Stimulated activated CD8-positive, alpha-beta memory T cell treated with anti-CD3 and anti-CD28 coated beads, Interleukin-15, amount 100 ng/mL, for 48 hours (primary cell): ENCODE results near the gene RAB35.

ENCODE experiments used
- DNase-seq, 2 donors: peaks; one replicate each; pipeline ENCODE4 v3.0.0-alpha.2; 2020; ENCODE audit warnings: low read depth in 2 of 2

The RAB35 gene

GRCh38 chr12:120086801-120087621 lies 29.5 kb downstream of the RAB35 start:
- DNase-seq = peak; percentile 99 to 100

DNA sequence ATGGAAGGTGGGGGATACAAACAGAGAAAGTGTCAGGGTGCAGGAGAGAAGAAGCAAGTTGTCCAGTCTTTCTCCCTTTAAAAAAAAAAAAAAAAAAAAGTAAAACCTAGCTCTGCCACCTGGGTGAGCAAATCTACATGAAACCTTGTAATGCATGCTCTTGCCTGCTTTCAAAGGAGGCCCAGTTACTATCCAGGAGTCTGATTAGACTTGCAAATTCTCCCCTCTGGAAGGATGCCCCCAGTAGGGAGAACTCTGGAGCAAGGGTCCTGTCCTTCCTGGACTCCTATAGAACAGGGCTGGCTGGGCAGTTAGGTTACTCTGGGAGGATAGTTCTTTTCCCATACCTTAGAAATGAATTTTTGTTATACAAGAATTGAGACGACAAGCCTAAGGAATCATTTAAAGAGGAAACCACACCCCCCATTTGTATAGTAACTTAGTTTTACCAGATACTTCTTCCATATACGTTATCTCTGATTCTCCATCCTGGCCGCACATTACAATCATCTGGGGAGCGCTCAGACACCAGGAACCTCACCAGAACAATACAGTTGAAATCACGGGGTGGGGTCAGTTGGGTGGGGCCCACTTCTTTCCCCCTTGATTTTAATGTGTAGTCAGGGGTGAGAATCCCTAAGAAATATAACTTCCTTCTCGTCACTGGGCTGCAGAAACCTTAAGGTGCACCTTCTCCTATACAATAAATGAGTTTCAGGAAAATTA lies 30.5 kb downstream of the RAB35 start:
- DNase-seq = no peak

- no peak for DNase-seq
Observed at GRCh38 chr12:120081641-120082040, 34.9 kb downstream of the RAB35 start.

DNA sequence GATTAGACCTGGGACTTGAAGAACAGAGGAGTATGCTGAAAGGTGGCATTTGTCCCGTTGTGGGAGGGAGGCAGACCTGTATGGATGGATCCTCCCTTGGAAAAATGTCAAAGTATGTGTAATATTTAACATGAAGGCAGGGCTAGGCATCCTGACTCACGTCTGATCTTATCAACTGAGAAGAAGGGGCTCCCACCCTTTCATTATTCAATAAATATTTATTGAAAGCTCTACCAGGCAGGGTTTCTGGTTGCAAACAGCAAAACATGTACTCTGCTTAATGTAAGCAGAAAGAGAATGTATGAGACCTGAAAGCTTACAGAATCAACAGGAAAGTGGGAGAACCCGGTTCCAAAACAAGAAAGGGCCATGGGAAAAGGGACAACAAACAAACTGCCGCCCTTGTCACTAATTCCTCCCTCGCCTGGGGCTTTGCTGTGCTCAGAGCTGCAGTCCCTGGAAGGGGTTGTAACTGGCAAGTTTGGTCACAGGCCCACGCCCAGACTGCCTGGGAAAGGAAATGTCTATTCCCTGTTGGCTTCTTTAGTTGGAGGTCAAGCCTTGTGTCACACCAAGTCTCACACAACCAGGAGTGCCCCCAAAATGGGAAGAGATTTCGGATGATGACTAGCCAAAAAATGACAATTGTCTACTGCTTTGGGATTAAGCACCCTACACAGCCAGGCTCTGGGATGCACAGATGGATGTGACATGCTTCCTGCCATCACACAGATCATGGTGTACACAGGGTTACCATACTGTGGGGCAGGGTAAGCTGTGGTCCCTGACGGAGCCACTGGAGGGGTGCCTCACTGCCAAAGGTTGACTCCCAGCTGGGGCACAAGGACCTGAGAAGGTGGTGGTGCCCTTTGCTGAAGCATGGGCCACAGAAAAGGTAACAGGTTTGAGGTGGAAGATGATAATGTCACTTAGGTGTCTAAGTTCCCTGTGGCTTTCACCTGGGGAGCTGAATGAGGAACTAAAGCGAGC lies 36.8 kb downstream of the RAB35 start:
- DNase-seq = no peak

DNA sequence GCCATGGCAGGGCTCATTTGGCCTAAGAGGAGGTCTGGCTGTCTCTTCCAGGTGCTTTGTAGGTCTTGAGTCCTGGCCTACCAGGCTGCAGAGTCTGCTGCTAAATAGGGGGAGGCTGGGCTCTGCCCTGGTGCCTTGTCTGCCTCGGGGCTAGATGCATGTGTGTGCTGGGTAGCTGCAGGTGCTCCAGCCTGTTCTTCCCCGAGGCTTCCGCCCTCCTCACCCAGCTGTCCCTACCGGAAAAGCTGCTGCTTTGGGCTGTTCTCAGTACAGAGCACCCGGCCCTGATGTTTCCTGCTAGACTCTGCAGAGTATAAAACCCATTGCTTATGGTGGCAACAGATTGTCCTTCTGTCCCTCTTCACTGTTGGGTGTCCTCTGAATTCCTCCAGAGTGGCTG lies 37.7 kb downstream of the RAB35 start:
- DNase-seq = no peak

DNA sequence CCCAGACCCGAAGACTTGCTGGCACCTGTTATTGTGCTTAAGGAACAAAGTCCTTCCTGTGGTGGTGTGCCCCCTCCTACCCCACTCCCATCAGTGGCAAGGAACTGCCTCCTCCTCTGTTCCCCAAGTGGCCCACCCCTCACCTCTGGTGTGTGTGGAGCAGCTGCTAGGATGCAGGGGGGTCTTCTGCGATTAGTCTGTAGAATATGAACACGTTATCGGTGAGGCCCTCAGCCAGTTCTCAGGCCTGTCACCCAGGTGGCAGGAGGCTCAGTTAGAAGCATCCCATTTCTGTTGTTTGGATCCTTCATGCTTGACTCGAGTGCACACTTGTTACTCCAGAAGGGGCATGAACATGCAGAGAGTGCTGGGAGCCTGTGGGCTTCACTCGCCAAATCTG lies 39.3 kb downstream of the RAB35 start:
- DNase-seq = no peak

GRCh38 chr12:120076651-120077050 lies 39.9 kb downstream of the RAB35 start:
- no peak for DNase-seq

GRCh38 chr12:120075034-120075616 lies 41.4 kb downstream of the RAB35 start:
- no peak for DNase-seq

DNA sequence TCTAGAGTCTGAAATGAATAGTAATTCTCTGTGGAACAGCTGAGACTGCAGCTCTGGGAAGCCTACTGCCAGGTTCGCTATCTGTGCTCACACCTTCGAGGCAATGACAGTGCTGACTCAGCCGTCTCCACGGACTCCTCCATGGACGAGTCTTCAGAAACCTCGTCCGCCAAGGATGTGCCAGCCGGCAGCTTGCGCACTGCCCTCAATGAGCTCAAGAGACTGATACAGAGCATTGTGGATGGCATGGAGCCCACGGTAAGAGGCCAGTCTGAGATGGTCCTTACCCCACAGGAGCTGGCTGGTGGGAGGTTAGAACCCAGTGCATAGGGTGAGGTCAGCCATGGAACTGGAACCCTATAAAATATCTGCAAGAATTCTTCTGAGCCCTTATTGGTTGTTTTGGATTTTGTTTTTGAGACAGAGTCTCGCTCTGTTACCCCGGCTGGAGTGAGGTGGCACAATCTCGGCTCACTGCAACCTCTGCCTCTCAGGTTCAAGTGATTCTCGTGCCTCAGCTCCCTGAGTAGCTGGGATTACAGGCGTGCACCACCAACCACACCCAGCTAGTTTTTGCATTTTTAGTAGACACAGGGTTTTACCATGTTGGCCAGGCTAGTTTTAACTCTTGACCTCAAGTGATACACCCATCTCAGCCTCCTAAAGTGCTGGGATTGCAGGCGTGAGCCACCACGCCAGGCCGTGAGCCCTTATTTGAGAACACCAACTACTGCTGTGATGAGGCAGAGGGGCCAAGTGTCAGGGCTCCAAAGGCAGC lies 43.9 kb downstream of the RAB35 start:
- no peak for DNase-seq

- no peak for DNase-seq
Observed at GRCh38 chr12:120071493-120072020, 45.0 kb downstream of the RAB35 start.

DNA sequence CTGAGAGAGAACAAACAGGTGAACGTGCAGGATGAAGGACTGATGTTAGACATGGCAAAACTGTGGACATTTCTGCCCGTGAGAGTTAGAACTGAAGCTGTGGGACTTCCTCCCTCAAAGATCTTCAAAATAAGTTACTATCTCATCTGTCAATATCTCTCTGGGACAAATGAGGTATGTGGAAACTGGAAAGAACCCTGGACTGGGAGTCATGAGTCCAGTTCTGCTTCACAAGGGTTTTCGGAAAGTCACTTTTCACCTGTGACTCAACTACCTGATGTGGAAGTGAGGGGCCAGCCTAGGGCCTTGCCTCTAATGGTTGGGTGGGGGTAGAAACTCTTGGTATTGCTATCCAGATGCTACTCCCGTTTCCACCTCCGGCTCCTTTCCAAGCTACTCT lies 47.3 kb downstream of the RAB35 start:
- no peak for DNase-seq

DNA sequence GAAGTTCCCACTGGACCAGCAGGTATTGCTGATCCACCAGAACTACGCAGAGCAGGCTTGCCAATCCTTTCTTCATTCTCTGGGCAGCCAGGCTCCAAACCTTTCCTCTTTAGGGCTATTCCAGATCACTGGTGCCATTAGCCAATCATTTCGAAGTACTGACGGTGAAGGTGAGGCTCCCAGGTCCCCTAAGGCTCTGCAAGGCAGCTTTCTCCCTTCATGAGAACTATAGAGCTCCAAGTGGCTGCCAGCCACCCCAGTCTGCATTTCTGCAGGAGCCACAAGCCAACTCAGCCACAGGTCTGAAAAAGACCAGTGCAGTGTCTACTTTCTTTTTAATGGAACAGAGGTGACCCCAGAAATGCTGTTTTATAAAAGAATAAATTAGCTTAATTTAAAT lies 48.7 kb downstream of the RAB35 start:
- no peak for DNase-seq

GRCh38 chr12:120067084-120067869 lies 49.3 kb downstream of the RAB35 start:
- DNase-seq = no peak

- no peak for DNase-seq
Observed at GRCh38 chr12:120066341-120066740, 50.2 kb downstream of the RAB35 start.

DNA sequence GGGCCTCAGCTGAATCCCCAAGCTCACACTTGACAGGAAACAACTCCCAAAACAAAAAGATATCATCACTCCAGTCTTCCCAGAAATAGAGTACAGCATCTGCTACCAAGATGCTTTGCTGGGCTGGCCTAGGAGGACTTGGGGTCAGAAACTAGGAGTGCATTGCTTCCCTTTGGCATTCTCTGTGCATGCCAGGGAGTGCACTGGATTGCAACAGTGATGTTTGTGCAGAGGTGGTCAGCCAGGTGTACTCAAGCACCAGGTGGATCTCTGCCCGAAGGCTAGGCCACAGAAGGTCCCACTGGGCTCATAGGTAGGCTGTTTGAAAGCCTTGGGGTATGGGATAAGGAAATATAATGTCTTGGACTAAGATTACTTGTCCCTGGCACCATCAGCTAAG lies 51.1 kb downstream of the RAB35 start:
- no peak for DNase-seq

GRCh38 chr12:120064054-120064940 lies 52.3 kb downstream of the RAB35 start:
- DNase-seq = no peak

GRCh38 chr12:120062976-120063579 lies 53.5 kb downstream of the RAB35 start:
- DNase-seq = no peak

GRCh38 chr12:120061575-120062214 lies 54.9 kb downstream of the RAB35 start:
- DNase-seq = no peak
